ENCODE measurements around the gene MMEL1. TPM values are rescaled to one million over a fixed set of nuclear protein-coding genes. Genes with fewer than 3 reads are reported as not detected.

Gene MMEL1
- total and polyA plus RNA-seq, 2 of the 13 experiments (the other 11 are each of a cell fraction or from before 2014, with no cell fraction given) = 0.48 TPM; not detected in 1

DNA sequence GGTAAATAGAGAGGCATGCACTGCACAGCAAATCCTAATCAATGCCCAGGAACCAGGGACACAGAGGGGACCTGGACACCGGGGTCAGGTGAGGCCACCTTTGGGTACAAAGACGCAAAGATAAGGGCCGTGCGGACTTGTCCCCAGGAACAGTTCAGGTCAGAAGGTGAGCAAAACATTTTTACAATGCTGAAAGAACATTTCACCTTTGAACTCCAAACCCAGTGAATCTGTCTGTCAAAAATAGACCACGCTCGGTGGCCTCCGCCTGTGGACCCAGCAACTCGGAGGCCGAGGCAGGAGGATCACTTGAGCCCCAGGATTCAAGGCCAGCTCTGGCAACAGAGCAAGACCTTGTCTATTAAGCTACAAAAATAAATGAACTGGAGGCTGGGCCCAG lies 61.5 kb downstream of the MMEL1 start (continued):
- TF ChIP-seq, protein P1, sequence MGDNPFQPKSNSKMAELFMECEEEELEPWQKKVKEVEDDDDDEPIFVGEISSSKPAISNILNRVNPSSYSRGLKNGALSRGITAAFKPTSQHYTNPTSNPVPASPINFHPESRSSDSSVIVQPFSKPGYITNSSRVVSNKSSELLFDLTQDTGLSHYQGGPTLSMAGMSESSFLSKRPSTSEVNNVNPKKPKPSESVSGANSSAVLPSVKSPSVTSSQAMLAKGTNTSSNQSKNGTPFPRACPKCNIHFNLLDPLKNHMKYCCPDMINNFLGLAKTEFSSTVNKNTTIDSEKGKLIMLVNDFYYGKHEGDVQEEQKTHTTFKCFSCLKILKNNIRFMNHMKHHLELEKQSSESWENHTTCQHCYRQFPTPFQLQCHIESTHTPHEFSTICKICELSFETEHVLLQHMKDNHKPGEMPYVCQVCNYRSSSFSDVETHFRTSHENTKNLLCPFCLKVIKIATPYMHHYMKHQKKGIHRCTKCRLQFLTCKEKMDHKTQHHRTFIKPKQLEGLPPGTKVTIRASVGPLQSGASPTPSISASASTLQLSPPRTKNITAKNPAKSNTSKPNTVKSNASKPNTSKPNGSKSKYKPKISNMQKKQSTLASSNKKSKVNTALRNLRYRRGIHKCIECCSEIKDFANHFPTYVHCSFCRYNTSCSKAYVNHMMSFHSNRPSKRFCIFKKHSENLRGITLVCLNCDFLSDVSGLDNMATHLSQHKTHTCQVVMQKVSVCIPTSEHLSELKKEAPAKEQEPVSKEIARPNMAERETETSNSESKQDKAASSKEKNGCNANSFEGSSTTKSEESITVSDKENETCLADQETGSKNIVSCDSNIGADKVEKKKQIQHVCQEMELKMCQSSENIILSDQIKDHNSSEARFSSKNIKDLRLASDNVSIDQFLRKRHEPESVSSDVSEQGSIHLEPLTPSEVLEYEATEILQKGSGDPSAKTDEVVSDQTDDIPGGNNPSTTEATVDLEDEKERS (CRISPR knock-in tag; IDR thresholded peaks at IDR 0.05) = peak; percentile 82; the same call in 1 of the 2 replicates
- TF ChIP-seq, protein P2, sequence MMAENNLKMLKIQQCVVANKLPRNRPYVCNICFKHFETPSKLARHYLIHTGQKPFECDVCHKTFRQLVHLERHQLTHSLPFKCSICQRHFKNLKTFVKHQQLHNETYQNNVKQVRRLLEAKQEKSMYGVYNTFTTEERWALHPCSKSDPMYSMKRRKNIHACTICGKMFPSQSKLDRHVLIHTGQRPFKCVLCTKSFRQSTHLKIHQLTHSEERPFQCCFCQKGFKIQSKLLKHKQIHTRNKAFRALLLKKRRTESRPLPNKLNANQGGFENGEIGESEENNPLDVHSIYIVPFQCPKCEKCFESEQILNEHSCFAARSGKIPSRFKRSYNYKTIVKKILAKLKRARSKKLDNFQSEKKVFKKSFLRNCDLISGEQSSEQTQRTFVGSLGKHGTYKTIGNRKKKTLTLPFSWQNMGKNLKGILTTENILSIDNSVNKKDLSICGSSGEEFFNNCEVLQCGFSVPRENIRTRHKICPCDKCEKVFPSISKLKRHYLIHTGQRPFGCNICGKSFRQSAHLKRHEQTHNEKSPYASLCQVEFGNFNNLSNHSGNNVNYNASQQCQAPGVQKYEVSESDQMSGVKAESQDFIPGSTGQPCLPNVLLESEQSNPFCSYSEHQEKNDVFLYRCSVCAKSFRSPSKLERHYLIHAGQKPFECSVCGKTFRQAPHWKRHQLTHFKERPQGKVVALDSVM (CRISPR knock-in tag; IDR thresholded peaks at IDR 0.05) = peak; percentile 99
- TF ChIP-seq REPIN1 (CRISPR knock-in tag; IDR thresholded peaks at IDR 0.05; ENCODE audit: borderline replicate concordance, low read depth) (no peak), GFI1 (CRISPR knock-in tag; IDR thresholded peaks at IDR 0.05; ENCODE audit: borderline replicate concordance) (peak; percentile 37; the same call in 1 of the 2 replicates), ZNF614 (CRISPR knock-in tag; IDR thresholded peaks at IDR 0.05; ENCODE audit: borderline replicate concordance) (0 out of 2 replicates have a peak, but pooled peaks have one; percentile 19), IRX3 (CRISPR knock-in tag; IDR thresholded peaks at IDR 0.05; ENCODE audit: borderline replicate concordance, low read depth) (no peak), ADNP (CRISPR knock-in tag; IDR thresholded peaks at IDR 0.05) (peak; percentile 14; the same call in 1 of the 2 replicates), EP300 (IDR thresholded peaks at IDR 0.05; ENCODE audit: low read depth in 2 of 2, low read length in 2 of 2) (0 out of 4 replicates have a peak, but pooled peaks of 1 of the 2 experiments have one; percentile 17), EP300 (CRISPR knock-in tag; IDR thresholded peaks at IDR 0.05; ENCODE audit: borderline replicate concordance) (no peak), ZNF501 (CRISPR knock-in tag; IDR thresholded peaks at IDR 0.05) (peak; percentile 35; the same call in 1 of the 2 replicates), ZNF205 (CRISPR knock-in tag; IDR thresholded peaks at IDR 0.05) (no peak), ZNF558 (CRISPR knock-in tag; IDR thresholded peaks at IDR 0.05; ENCODE audit: borderline replicate concordance) (no peak)
- TF ChIP-seq, protein P3, sequence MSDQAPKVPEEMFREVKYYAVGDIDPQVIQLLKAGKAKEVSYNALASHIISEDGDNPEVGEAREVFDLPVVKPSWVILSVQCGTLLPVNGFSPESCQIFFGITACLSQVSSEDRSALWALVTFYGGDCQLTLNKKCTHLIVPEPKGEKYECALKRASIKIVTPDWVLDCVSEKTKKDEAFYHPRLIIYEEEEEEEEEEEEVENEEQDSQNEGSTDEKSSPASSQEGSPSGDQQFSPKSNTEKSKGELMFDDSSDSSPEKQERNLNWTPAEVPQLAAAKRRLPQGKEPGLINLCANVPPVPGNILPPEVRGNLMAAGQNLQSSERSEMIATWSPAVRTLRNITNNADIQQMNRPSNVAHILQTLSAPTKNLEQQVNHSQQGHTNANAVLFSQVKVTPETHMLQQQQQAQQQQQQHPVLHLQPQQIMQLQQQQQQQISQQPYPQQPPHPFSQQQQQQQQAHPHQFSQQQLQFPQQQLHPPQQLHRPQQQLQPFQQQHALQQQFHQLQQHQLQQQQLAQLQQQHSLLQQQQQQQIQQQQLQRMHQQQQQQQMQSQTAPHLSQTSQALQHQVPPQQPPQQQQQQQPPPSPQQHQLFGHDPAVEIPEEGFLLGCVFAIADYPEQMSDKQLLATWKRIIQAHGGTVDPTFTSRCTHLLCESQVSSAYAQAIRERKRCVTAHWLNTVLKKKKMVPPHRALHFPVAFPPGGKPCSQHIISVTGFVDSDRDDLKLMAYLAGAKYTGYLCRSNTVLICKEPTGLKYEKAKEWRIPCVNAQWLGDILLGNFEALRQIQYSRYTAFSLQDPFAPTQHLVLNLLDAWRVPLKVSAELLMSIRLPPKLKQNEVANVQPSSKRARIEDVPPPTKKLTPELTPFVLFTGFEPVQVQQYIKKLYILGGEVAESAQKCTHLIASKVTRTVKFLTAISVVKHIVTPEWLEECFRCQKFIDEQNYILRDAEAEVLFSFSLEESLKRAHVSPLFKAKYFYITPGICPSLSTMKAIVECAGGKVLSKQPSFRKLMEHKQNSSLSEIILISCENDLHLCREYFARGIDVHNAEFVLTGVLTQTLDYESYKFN (CRISPR knock-in tag; conservative IDR thresholded peaks at IDR 0.05) = peak; percentile 84
- TF ChIP-seq, protein P4, sequence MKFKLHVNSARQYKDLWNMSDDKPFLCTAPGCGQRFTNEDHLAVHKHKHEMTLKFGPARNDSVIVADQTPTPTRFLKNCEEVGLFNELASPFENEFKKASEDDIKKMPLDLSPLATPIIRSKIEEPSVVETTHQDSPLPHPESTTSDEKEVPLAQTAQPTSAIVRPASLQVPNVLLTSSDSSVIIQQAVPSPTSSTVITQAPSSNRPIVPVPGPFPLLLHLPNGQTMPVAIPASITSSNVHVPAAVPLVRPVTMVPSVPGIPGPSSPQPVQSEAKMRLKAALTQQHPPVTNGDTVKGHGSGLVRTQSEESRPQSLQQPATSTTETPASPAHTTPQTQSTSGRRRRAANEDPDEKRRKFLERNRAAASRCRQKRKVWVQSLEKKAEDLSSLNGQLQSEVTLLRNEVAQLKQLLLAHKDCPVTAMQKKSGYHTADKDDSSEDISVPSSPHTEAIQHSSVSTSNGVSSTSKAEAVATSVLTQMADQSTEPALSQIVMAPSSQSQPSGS (CRISPR knock-in tag; IDR thresholded peaks at IDR 0.05) = 0 out of 2 replicates have a peak, but pooled peaks have one; percentile 20
- TF ChIP-seq, protein P5, sequence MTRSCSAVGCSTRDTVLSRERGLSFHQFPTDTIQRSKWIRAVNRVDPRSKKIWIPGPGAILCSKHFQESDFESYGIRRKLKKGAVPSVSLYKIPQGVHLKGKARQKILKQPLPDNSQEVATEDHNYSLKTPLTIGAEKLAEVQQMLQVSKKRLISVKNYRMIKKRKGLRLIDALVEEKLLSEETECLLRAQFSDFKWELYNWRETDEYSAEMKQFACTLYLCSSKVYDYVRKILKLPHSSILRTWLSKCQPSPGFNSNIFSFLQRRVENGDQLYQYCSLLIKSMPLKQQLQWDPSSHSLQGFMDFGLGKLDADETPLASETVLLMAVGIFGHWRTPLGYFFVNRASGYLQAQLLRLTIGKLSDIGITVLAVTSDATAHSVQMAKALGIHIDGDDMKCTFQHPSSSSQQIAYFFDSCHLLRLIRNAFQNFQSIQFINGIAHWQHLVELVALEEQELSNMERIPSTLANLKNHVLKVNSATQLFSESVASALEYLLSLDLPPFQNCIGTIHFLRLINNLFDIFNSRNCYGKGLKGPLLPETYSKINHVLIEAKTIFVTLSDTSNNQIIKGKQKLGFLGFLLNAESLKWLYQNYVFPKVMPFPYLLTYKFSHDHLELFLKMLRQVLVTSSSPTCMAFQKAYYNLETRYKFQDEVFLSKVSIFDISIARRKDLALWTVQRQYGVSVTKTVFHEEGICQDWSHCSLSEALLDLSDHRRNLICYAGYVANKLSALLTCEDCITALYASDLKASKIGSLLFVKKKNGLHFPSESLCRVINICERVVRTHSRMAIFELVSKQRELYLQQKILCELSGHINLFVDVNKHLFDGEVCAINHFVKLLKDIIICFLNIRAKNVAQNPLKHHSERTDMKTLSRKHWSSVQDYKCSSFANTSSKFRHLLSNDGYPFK (CRISPR knock-in tag; IDR thresholded peaks at IDR 0.05; ENCODE audit: borderline replicate concordance) = peak; percentile 29; the same call in 1 of the 2 replicates

Data from HepG2 (cell line).